ENCODE measurements around the gene ANTKMT.

GRCh38 chr16:684071-684794, 36.7 kb upstream of the ANTKMT start, which contains the start of gene JMJD8:
- TF ChIP-seq POLR2A (IDR thresholded peaks at IDR 0.05) (peak; percentile 38), CTCF (IDR thresholded peaks at IDR 0.05) (no peak)

All from breast epithelium (tissue), 3 donors.